Upper lobe of right lung (tissue), 1 donor: Measurements from ENCODE around the gene HSPH1. TPM values are rescaled to one million over a fixed set of nuclear protein-coding genes. Genes with fewer than 3 reads are reported as not detected.

Source experiments
- ATAC-seq: fragments of 200-7000 bp; cut with Tn5 transposase; one replicate; pipeline ENCODE4 v1.9.1; 2020; ENCODE audit warnings: mild to moderate bottlenecking, moderate library complexity
- DNase-seq: peaks from one replicate; pipeline ENCODE4 v3.0.0-alpha.2; 2020
- H3K27ac ChIP-seq: fragments of 200-600 bp; one replicate; pipeline ENCODE4 v1.8.0; 2022
- H3K27me3 ChIP-seq: fragments of 200-600 bp; one replicate; pipeline ENCODE4 v1.8.0; 2022; ENCODE audit warnings: mild to moderate bottlenecking
- H3K36me3 ChIP-seq: fragments of 200-600 bp; one replicate; pipeline ENCODE4 v1.8.0; 2022
- H3K4me1 ChIP-seq: fragments of 200-600 bp; one replicate; pipeline ENCODE4 v1.8.0; 2022
- H3K4me3 ChIP-seq: fragments of 200-600 bp; one replicate; pipeline ENCODE4 v1.8.0; 2022; ENCODE audit warnings: mild to moderate bottlenecking
- H3K9me3 ChIP-seq: fragments of 200-600 bp; one replicate; pipeline ENCODE4 v1.8.0; 2022
- intact Hi-C: fragments of 100-400 bp; cut with DNase I; formaldehyde crosslinking; loops from one replicate; pipeline ENCODE4 v1.11.0; 2022
- total RNA-seq: library from RNA; stranded (reverse); fragmentation: NEBNext Ultra II Directional; extraction: Animal tissue kit (Norgen Biotek cat#: 25700); gene quantifications from one replicate; pipeline ENCODE4 v1.2.1, GENCODE V29; 2021
- TF ChIP-seq, protein P1 (sequence below): fragments of 200-600 bp; IDR thresholded peaks from one replicate; pipeline ENCODE4 v1.8.0; 2022; ENCODE audit warnings: antibody characterized with exemption
- donor health status: DM: no; HTN: yes; CAD: no; lungs with severe emphysema.

HSPH1 gene
- total RNA-seq, 1 donor from 2014 or later = 79.8 TPM

DNA sequence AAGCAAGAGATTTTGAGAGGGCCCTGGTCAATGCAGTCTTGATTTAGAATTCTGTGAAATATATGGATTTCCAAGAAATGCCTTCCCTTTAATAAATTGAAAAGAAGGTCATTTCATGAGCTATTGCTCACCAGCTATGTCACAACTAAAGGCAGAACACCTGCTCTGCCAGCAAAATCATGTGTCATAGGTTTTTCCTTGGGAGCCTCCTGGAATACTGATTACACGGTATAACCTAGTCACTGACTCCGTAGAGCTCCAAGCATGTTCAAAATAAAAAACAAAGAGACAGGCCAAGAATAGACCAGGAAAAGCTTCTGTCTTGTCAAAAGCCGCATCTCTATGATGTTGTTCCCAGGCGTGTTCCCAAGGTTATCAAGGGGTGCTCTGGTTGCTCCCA is 45.5 kb downstream of the HSPH1 start:
- intact Hi-C loops = no loop called here
- Histone ChIP-seq H3K36me3 (no peaks in the 10 kb centered on the region), H3K4me3 (no peak overlapping the region), H3K27ac (no peak overlapping the region), H3K27me3 (peaks cover 4% of the 10 kb centered on the region), H3K9me3 (no peaks in the 10 kb centered on the region), H3K4me1 (no peaks in the 10 kb centered on the region)
- no peak for ATAC-seq
- TF ChIP-seq, protein P1, sequence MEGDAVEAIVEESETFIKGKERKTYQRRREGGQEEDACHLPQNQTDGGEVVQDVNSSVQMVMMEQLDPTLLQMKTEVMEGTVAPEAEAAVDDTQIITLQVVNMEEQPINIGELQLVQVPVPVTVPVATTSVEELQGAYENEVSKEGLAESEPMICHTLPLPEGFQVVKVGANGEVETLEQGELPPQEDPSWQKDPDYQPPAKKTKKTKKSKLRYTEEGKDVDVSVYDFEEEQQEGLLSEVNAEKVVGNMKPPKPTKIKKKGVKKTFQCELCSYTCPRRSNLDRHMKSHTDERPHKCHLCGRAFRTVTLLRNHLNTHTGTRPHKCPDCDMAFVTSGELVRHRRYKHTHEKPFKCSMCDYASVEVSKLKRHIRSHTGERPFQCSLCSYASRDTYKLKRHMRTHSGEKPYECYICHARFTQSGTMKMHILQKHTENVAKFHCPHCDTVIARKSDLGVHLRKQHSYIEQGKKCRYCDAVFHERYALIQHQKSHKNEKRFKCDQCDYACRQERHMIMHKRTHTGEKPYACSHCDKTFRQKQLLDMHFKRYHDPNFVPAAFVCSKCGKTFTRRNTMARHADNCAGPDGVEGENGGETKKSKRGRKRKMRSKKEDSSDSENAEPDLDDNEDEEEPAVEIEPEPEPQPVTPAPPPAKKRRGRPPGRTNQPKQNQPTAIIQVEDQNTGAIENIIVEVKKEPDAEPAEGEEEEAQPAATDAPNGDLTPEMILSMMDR = no peak
- no peak for DNase-seq

DNA sequence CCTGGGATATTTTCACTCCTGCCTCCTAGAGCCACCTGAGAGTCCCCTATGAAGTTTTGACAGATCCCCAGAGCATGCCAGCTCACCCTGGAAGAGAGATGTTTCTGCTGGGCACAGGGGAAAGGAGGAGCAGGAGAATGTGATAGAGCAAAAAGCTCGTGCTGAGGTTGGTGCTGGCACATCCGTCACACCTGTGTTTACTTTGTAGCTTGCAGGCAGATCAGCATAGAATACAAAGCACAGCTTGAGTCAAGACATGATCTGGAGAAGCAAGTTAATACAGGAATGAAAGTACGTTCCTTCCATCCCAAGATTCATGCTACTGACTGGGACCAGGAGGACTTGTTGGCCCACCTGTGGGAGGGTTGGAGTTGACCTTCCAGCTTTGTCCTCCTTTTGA is 46.1 kb downstream of the HSPH1 start:
- DNase-seq (no peak), ATAC-seq (no peak)
- Histone ChIP-seq H3K36me3 (no peaks in the 10 kb centered on the region), H3K27me3 (peaks cover 4% of the 10 kb centered on the region), H3K4me3 (no peak overlapping the region), H3K4me1 (no peaks in the 10 kb centered on the region), H3K9me3 (no peaks in the 10 kb centered on the region), H3K27ac (no peak overlapping the region)
- TF ChIP-seq, protein P1 = no peak
- intact Hi-C loops = no loop called here

DNA sequence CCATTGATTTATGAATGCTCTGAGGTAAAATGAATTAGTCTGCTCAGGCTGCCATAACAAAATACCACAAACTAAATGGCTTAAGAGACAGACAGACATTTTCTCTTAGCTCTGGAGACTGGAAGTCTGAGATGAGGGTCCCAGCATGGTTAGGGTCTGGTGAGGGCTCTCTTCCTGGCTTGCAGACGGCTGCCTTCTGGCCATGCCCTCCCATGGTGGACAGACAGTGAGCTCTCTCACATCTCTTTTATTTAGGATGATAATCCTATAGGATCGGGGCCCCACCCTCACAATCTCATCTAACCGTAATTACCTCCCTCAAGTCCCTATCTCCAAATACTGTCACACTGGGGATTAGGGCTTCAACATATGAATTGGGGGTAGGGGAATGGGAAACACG is 47.1 kb downstream of the HSPH1 start:
- no peak for ATAC-seq
- TF ChIP-seq, protein P1 = no peak
- H3K27ac ChIP-seq = no peak overlapping the region
- no peaks in the 10 kb centered on the region for H3K36me3 ChIP-seq
- no peaks in the 10 kb centered on the region for H3K9me3 ChIP-seq
- H3K27me3 ChIP-seq = peaks cover 4% of the 10 kb centered on the region
- intact Hi-C loops = no loop called here
- DNase-seq = no peak
- no peaks in the 10 kb centered on the region for H3K4me1 ChIP-seq
- H3K4me3 ChIP-seq = no peak overlapping the region

DNA sequence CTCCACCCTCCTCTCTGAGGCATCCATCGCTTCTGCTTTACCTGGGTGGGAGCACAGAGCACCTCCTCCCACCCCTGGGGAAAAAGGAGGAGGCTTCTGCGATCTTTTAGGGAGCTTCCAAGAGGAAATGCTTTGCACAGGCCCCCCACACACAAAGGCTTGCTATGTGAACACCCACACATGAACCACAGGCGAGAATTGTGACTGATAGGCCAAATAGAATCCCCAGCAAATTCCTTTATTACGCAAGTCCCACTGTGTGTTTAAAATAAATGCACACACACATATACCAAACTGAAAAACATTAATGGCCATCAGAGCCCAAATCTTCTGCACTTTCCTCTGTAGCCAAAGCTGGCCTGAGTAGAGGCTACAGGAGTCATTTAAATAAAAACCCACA is 50.6 kb downstream of the HSPH1 start:
- no peak for ATAC-seq
- no peak overlapping the region for H3K4me3 ChIP-seq
- intact Hi-C loops = no loop called here

DNA sequence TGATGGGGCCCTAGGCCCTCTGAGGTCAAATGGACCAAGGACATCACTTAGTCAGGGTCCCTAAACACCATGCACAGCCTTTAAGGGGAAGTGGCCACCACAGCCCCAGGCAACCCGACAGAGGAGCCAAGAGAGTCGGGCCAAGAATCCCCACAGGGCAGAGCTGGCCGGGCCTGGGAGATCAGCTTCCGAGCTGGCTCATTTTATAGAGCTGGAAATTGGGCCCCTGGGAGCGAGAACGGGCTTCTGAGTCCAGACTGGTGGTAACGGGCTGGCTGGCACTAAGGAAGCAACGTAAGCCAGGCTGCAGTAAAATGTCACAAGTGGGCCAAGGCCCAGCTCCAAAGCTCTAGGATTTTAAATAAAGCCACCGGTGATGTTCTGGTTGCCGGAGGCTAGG is 51.1 kb downstream of the HSPH1 start:
- intact Hi-C loops = no loop called here
- no peaks in the 10 kb centered on the region for H3K4me1 ChIP-seq
- no peaks in the 10 kb centered on the region for H3K36me3 ChIP-seq
- DNase-seq (no peak), ATAC-seq (no peak)
- peaks cover 4% of the 10 kb centered on the region for H3K27me3 ChIP-seq
- H3K4me3 ChIP-seq = no peak overlapping the region
- H3K27ac ChIP-seq = no peak overlapping the region
- TF ChIP-seq, protein P1 = no peak
- H3K9me3 ChIP-seq = no peaks in the 10 kb centered on the region

More for the DNA sequence above, 50.6 kb downstream of the HSPH1 start:
- Histone ChIP-seq H3K27me3 (peaks cover 4% of the 10 kb centered on the region), H3K9me3 (no peaks in the 10 kb centered on the region), H3K4me1 (no peaks in the 10 kb centered on the region), H3K27ac (no peak overlapping the region), H3K36me3 (no peaks in the 10 kb centered on the region)
- TF ChIP-seq, protein P1 = no peak
- DNase-seq = no peak

DNA sequence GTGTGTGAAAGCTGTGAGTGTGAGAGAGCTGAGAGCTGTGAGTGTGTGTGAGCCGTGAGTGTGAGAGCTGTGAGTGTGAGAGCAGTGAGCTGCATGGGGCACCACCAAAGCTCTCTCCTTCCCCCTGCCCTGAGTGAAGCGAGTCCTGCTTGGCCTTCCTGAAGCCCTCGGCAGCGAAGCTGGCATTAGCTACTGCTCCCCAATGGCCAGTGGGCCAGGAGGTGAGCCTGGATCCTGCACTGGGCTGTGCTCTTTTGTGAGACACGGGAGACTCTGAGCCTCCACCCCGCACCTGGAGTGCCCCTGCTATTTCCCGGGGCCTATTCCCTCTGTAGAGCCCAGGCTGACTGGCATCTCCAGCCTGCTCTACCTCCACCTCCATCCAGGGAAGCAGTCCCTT is 51.5 kb downstream of the HSPH1 start:
- Histone ChIP-seq H3K27ac (no peak overlapping the region), H3K9me3 (no peaks in the 10 kb centered on the region), H3K4me1 (no peaks in the 10 kb centered on the region), H3K4me3 (no peak overlapping the region), H3K36me3 (no peaks in the 10 kb centered on the region), H3K27me3 (peaks cover 4% of the 10 kb centered on the region)
- DNase-seq = no peak
- TF ChIP-seq, protein P1 = no peak
- peak; percentile 22 for ATAC-seq
- intact Hi-C loops = no loop called here
